Vagina (tissue), 2 donors: ENCODE results near the gene SF3B4.

Experiments
- CTCF ChIP-seq, 3 experiments: fragments of 450-650 bp in 2 of 3; fragments of 200-600 bp in 1 of 3; sonication (generic) in 1 of 3; IDR thresholded peaks; one replicate each; pipeline ENCODE4 v1.5.1; 2017 to 2019; ENCODE audit warnings: antibody characterized with exemption in 3 of 3, mild to moderate bottlenecking in 2 of 3, moderate library complexity in 2 of 3
- POLR2A ChIP-seq, 2 donors: fragments of 450-650 bp; IDR thresholded peaks; one replicate each; pipeline ENCODE4 v1.6.1; 2017; ENCODE audit warnings: antibody characterized with exemption in 2 of 2, mild to moderate bottlenecking in 2 of 2, moderate library complexity in 2 of 2
- POLR2AphosphoS5 ChIP-seq, 2 donors: sonication (generic); formaldehyde crosslinking; IDR thresholded peaks; one replicate each; pipeline ENCODE4 v1.9.0; 2017; ENCODE audit warnings: antibody characterized with exemption in 2 of 2, mild to moderate bottlenecking in 2 of 2, low read depth in 1 of 2; ENCODE audit not compliant: insufficient read depth in 1 of 2

GRCh38 chr1:149934356-149934755 lies 6.8 kb upstream of the SF3B4 start:
- no peak for TF ChIP-seq POLR2A (IDR thresholded peaks at IDR 0.05)
- TF ChIP-seq CTCF (IDR thresholded peaks at IDR 0.05): no peak
- no peak for TF ChIP-seq POLR2AphosphoS5 (IDR thresholded peaks at IDR 0.05; ENCODE audit: insufficient read depth in 1 of 2, low read depth in 1 of 2)
